Measurements from ENCODE around the gene EIF2AK3.
"Not testable (repeated sequence)": the region's sequence is repeated elsewhere in the genome, so short reads cannot be mapped to it uniquely, and the experiment has no call there.

The EIF2AK3 gene

GRCh38 chr2:88632569-88632968 lies 5.3 kb upstream of the EIF2AK3 start:
- no peak for DNase-seq

- no peak for DNase-seq
Observed at GRCh38 chr2:88628571-88628939, 1.3 kb upstream of the EIF2AK3 start.

GRCh38 chr2:88627856-88628570 lies 749 bp upstream of the EIF2AK3 start:
- DNase-seq = peak; percentile 67

- DNase-seq = no peak
Observed at GRCh38 chr2:88626171-88627054, 851 bp downstream of the EIF2AK3 start.

- no peak for DNase-seq
Observed at GRCh38 chr2:88624477-88624876, 2.8 kb downstream of the EIF2AK3 start.

GRCh38 chr2:88623831-88624465 lies 3.3 kb downstream of the EIF2AK3 start:
- not testable (repeated sequence) for DNase-seq

- no peak for DNase-seq
Observed at GRCh38 chr2:88622307-88622706, 5.0 kb downstream of the EIF2AK3 start.

GRCh38 chr2:88621432-88621831 lies 5.8 kb downstream of the EIF2AK3 start:
- DNase-seq = no peak

GRCh38 chr2:88620015-88620414 lies 7.2 kb downstream of the EIF2AK3 start:
- no peak for DNase-seq

GRCh38 chr2:88615822-88616221 lies 11.4 kb downstream of the EIF2AK3 start:
- DNase-seq = no peak

GRCh38 chr2:88614497-88615157 lies 12.6 kb downstream of the EIF2AK3 start:
- no peak for DNase-seq

GRCh38 chr2:88613921-88614320 lies 13.3 kb downstream of the EIF2AK3 start:
- DNase-seq = no peak

- no peak for DNase-seq
Observed at GRCh38 chr2:88608184-88608583, 19.1 kb downstream of the EIF2AK3 start.

- DNase-seq = no peak
Observed at GRCh38 chr2:88607416-88607815, 19.8 kb downstream of the EIF2AK3 start.

- DNase-seq = no peak
Observed at GRCh38 chr2:88606371-88607030, 20.8 kb downstream of the EIF2AK3 start.

GRCh38 chr2:88603146-88603545 lies 24.1 kb downstream of the EIF2AK3 start:
- DNase-seq = no peak

GRCh38 chr2:88602022-88602421 lies 25.2 kb downstream of the EIF2AK3 start:
- no peak for DNase-seq

- DNase-seq = no peak
Observed at GRCh38 chr2:88601286-88601685, 26.0 kb downstream of the EIF2AK3 start.

GRCh38 chr2:88600038-88600465 lies 27.2 kb downstream of the EIF2AK3 start:
- peak; percentile 90 for DNase-seq

- peak; percentile 9 for DNase-seq
Observed at GRCh38 chr2:88599527-88599926, 27.7 kb downstream of the EIF2AK3 start.

- no peak for DNase-seq
Observed at GRCh38 chr2:88597168-88597567, 30.1 kb downstream of the EIF2AK3 start.

GRCh38 chr2:88596141-88596830 lies 31.0 kb downstream of the EIF2AK3 start:
- DNase-seq = no peak
